Adrenal gland (tissue), 5 donors: ENCODE data around the gene MINK1.

ENCODE experiments used
- POLR2A ChIP-seq, 2 donors: fragments of 450-650 bp; IDR thresholded peaks; one replicate each; pipeline ENCODE4 v1.6.1; 2017; ENCODE audit warnings: antibody characterized with exemption in 2 of 2, mild to moderate bottlenecking in 2 of 2, moderate library complexity in 1 of 2
- TF ChIP-seq, protein P1 (sequence below), 6 experiments: fragments of 450-650 bp in 4 of 6; fragments of 200-600 bp in 2 of 6; sonication (generic) in 1 of 6; IDR thresholded peaks; 1 replicate in 5 of 6; 2 replicates in 1 of 6; pipeline versions ENCODE4 v1.5.1 to v1.8.0; 2016 to 2021; ENCODE audit warnings: antibody characterized with exemption in 6 of 6, mild to moderate bottlenecking in 2 of 6, moderate library complexity in 1 of 6
- donor health status: DM: no; HTN: no; CAD: no.

DNA sequence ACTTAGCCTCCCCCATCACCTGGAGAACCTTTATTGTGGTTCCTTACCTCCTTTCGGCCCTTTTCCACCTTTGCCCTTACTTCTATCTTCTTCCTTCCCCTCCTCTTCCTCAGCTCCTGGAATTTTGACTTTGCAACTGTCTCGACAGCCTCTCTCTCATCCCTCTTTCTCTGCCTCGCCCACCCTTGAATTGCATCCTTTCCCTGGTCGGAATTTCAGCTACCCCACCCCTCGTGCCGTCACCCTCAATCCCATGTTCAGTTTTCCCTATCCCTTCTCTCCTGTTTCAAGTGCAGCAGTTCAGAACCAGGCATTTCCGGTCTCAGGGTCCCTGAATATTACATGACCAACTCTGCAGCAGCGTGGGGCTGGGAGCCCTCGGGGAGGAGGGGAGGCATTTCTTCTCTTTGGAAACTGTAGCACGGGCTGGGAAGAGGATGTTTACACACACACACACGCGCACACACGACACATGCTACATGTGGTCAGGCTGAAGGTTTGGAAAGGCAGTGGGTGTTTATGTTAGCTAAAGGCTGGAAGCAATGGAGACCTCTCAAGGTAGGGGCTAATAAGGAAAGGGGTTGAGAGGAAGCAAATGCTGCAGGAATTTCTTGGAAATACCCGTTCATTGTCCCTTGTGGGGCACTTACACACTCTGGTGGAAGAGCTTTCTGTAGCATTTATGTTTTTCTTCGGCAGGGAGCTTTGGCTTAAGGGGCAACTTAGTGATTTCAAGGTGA, 971 bp downstream of the MINK1 start:
- TF ChIP-seq, protein P1, sequence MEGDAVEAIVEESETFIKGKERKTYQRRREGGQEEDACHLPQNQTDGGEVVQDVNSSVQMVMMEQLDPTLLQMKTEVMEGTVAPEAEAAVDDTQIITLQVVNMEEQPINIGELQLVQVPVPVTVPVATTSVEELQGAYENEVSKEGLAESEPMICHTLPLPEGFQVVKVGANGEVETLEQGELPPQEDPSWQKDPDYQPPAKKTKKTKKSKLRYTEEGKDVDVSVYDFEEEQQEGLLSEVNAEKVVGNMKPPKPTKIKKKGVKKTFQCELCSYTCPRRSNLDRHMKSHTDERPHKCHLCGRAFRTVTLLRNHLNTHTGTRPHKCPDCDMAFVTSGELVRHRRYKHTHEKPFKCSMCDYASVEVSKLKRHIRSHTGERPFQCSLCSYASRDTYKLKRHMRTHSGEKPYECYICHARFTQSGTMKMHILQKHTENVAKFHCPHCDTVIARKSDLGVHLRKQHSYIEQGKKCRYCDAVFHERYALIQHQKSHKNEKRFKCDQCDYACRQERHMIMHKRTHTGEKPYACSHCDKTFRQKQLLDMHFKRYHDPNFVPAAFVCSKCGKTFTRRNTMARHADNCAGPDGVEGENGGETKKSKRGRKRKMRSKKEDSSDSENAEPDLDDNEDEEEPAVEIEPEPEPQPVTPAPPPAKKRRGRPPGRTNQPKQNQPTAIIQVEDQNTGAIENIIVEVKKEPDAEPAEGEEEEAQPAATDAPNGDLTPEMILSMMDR (IDR thresholded peaks at IDR 0.05): no peak
- no peak for TF ChIP-seq POLR2A (IDR thresholded peaks at IDR 0.05)
